Raji (cell line): ENCODE results near the gene FETUB.

Experiments
- POLR2A ChIP-seq: IDR thresholded peaks from 2 replicates; pipeline ENCODE4 v1.6.1; 2011; ENCODE audit warnings: low read depth, low read length, control low read depth; ENCODE audit not compliant: insufficient read depth

The FETUB gene

DNA sequence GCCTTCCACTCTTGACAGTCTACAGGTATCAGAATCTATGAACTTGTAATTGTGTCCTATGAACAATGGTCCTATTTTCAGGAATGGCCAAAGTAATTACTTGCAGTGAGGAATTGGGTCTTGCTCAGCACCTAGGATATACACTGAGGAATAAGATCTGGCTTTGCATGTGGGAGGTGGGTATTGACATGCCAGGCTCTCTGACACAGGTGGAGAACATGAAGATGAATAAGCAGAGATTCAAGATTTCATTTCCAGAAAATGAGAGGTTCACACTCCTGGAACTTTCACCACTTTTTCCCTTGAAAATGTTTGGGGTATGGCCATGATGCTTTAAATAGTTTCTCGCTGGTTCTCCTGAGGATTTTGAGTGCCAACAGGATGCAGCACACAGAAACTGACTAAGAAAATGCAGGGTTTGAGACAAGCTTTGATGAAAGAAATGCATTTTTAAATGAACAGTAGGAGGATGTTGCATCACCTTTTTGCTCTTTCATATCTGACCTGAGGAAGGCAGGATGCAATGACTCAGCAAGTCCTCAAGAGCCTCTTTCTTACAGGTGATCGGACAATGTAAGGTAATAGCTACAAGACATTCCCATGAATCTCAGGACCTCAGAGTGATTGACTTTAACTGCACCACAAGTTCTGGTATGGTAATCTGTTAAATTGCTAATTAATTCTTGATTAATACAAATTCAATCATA, 29.3 kb downstream of the FETUB start:
- no peak for TF ChIP-seq POLR2A

DNA sequence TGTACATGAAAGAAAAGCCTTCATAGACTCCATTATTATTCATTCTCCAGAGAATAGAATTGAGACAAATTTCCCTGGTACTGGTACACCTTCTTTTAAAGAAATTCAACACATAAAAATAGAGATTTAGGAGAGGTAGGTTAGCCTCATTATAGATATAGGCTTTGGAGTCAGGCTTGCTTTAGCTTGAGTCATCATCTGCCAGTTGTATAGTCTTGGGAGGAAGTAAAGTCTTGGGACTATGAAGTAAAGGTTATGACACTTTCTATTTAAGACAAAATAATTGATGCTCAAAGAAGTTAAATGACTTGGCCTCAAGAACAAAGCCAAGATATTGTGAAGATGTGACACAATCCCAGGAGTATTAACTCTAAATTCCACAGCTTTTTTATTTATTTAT, 30.0 kb downstream of the FETUB start:
- TF ChIP-seq POLR2A, result no peak

DNA sequence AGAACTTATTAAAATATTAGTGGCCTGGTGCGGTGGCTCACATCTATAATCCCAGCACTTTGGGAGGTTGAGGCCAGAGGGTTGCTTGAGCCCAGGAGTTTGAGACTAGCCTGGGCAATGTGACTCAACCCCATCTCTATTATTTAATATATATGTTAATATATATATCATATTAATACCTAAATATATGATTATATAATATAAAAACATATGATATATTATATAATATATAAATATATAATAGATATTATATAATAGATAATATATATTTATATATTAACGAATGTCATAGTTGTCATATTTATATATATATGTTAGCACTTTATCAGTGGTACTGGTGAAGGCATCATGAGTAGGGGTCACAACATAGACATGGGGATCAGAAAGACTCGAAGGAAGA, 30.9 kb downstream of the FETUB start:
- no peak for TF ChIP-seq POLR2A

DNA sequence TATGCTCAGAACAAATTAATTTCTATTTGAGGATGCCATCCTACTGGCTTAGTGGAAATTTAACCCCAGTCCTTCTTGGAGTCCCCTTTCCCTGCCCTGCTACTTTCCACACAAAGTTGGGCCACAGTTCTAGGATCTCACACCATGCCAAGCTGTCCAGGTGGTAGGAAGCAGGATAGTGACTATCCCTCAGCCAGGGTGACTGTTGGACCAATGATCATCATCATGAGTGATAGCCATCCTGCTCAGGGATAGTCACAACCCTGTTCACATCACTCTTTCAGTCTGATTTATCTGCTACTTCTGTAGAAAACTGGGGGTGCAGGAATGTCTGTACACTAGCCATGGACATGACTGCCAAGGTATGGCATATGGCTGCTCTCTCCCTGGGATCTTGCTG, 38.4 kb downstream of the FETUB start:
- no peak for TF ChIP-seq POLR2A

DNA sequence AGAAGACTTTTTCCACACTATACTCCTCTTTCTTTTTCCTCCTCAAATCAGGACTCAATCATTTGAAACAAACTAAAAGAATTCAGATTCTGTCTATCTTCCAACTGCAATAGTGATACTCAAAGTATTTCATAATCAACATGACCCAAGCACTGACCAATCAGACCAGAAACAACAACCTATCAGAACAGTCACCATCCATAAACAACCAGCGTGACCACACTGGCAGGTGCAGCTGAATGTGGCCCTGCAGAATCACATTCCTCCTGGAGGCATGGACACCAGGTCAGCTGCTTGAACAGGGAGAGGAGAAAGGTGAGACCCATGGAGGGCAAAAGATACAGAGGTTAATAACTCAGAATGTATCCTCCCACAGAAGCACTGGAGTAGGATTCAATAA, 39.0 kb downstream of the FETUB start:
- TF ChIP-seq POLR2A, result no peak

DNA sequence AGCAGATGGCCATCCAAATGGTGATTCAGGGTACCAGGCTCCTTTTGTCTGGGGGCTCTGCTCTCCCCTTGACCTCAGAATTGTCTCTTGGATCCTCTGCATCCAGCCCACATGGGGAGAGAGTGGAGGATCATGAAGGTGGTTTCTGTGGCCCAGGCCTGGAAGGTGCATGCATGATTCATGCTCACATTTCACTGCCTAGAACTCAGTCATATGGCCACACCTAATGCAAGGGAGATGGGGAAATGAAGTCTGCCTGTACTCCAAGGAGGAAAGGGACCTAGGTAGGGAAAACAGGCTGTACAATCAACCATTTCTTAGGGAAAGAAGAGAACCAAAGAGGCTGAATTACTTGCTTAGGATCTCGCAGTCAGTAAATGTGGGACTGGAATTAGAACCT, 40.7 kb downstream of the FETUB start:
- no peak for TF ChIP-seq POLR2A

DNA sequence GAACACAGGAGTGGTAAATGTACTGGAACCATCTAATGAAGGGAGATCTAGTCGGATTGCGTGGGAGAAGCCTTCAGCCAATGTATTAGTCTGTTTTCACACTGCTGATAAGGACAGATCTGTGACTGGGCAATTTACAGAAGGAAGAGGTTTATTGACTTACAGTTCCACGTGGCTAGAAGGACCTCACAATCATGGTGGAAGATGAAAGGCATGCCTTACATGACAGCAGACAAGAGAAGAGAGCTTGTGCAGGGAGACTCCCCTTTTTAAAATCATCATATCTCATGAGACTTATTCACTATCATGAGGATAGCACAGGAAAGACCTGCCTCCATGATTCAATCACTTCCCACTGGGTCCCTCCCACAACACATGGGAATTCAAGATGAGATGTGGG, 42.6 kb downstream of the FETUB start:
- no peak for TF ChIP-seq POLR2A

DNA sequence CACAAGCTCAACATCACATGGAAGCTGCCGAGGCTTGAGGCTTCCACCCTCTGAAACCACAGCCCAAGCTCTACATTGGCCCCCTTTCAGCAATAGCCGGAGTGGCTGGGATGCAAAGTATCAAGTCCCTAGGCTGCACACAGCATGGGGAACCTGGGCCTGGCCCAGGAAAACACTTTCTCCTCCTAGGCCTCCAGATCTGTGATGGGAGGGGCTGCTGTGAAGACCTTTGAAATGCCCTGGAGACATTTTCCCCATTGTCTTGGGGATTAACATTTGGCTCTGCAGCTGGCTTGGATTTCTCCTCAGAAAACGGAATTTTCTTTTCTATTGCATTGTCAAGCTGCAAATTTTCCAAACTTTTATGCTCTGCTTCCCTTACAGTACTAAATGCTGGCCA, 43.8 kb downstream of the FETUB start:
- TF ChIP-seq POLR2A, result no peak

DNA sequence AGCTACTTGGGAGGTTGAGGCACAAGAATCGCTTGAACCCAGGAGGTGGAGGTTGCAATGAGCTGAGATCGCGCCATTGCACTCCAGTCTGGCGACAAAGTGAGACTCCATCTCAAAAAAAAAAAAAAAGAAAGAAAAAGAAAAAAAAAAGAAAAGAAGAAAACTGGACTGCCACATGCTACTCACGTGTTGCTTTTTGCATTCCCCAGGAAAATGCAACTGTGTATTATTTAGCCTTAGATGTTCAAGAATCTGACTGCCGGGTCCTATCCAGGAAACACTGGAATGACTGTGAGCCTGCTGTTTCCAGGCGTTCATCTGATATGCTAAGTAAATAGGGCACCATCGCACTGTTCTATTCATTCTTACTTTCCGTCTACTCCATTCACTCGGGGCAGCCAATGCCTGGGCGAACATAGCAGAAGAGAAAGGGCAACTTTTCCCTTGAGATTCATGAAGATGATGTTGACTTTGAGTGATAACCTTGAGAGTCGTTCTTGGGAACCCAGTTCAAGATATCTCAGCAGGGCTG, 47.0 kb downstream of the FETUB start:
- no peak for TF ChIP-seq POLR2A

DNA sequence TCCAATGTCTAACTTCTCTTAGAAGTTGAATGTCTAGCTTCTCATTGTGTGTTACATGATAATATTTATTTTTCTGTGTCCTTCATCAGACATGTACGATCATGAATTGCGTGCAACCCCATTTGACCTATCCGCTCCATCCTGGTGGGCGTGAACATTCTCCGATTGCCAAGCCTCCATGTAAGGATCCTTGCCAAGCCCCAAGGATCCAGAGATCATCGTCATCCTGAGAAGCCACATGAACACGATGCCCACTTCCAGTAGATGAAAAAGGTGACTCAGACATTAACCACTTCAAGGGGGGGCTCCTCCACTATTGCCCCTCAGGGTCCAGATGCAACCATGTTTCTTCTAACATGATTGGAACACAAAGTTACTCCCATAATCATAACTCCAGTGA, 51.5 kb downstream of the FETUB start:
- no peak for TF ChIP-seq POLR2A

DNA sequence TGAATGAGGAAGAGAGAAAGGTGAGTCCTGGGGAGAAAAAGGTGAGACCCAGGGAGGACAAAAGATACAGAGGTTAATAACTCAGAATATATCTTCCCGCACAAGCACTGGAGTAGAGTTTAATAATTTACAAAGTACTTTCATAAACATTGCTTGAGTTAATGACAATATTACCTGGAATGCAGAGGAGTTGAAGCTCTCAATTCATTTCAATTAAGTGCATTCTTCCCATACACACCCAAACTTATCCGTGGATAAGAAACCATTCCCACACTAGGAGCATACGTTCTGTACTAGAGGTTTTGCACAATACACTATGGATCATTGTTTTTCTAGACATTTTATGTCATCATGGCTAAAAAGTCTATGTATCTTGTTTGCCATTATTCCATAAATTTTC, 53.6 kb downstream of the FETUB start:
- no peak for TF ChIP-seq POLR2A

DNA sequence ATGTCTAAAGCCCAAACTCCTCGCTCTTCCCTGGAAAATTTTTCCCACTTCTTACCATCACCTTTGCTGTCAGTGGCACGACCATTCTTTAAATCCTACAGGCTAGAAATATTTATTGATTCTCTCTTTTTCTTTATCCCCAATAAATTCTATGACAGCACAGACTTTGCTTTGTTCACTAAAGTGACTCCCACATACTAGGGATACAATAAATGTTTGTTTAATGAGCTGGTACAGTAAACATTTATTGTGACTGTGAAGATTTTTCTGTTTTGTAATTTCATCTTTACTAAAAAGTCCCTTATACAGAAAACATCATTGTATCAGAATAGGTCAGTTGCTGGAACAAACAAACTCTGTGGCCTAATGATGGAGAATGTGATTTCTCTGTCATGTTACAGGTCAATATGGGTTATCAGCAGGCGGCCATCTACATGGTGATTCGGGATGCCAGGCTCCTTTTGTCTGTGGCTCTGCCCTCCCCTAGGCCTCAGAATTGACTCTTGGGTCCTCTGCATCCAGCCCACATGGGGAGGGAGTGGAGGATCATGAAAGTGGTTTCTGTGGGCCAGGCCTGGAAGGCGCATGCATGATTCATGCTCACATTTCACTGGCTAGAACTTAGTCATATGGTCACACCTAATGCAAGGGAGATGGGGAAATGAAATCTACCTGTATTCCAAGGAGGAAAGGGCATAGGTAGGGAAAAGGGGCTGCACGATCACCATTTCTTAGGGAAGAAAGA, 54.3 kb downstream of the FETUB start:
- no peak for TF ChIP-seq POLR2A

DNA sequence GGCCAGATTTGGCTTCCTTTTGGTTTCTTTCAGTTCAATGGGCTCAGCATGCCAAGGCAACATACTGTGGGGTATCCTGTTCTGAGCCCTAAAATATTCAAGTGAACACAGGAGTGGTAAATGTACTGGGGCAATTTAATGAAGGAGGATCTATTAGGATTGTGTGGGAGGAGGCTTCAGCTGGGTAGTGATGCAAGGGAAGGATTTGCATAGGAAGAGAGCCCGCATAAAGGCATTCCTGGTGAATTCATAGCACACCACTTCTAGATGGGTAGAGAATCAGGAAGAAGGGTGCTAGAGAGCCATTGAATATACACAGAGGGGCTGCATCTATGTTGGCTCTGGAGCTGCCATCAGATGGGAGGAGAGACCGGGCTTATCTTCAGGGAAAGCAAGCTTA, 56.3 kb downstream of the FETUB start:
- TF ChIP-seq POLR2A, result no peak

DNA sequence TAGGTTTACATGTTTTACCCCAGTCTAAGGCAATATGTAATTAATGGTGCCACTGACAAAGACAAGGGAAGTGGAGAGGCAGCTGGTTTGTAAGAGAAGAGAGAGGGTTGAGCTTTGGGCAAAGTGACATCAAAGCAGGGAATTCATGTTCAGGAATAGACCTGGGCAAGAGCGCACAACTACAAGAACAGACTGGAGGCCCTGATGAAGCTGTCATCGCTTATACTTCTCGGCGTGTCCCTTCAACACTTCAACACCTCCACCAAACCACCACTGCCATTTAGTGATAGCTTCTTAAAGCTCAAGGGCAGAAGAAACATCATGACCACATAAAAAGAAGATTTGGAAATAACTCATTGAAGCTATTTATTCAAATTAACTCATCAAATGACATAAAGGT, 57.3 kb downstream of the FETUB start:
- TF ChIP-seq POLR2A, result no peak

DNA sequence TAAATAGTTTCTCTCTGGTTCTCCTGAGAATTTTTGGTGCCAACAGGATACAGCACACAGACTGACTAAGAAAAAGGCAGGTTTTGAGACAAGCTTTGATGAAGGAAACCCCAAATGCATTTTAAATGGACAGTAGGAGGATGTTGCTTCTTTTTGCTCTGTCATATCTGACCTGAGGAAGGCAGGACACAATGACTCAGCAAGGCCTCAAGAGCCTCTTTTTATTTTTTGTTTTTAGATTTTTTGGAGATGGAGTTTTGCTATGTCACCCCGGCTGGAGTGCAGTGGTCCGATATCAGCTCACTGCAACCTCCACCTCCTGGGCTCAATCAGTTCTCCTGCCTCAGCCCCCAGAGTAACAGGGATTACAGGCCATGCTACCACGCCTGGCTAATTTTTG, 60.1 kb downstream of the FETUB start:
- TF ChIP-seq POLR2A, result no peak
